Activated CD4-positive, alpha-beta T cell treated with anti-CD3 and anti-CD28 coated beads, Interleukin-2, amount 50 U/mL, for 48 hours (primary cell): ENCODE results near the gene QTRT2.

Source experiments
- DNase-seq, 2 experiments: peaks; one replicate each; pipeline ENCODE4 v3.0.0-alpha.2; 2020

QTRT2 gene

DNA sequence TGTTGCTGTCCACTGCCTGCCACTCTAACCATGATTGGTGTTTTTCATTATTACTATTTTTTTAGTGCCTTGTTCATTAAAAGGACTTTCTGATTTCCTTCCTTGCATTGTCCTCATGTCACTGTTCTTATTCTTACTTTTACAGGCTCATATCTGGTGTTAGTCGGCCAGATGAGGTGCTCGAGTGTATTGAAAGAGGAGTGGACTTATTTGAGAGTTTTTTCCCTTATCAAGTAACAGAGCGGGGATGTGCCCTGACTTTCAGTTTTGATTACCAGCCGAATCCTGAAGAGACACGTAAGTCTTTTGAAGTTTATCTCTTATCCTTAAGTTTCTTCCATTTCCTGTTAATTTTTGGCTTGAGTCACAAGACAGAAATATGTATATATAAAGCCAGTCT is 23.2 kb downstream of the QTRT2 start:
- DNase-seq: no peak

DNA sequence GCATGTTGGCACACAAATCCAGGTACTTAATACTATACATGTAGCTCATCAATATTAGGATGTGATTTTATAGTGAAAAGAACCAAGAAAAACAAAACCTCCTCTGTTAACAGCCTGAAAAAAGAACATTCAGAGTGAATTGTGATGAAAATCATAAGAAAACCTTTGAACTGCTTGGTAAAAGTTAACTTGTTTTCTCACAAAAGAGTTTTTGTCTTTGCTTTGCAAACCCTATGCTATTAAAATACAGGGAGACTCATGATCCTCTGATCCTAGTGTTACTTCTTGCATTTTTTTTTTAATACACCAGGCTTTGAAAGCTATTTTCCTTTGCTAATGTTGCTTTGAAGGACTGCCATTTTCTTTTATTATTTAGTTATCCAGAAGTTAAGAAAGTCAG is 23.7 kb downstream of the QTRT2 start:
- no peak for DNase-seq

DNA sequence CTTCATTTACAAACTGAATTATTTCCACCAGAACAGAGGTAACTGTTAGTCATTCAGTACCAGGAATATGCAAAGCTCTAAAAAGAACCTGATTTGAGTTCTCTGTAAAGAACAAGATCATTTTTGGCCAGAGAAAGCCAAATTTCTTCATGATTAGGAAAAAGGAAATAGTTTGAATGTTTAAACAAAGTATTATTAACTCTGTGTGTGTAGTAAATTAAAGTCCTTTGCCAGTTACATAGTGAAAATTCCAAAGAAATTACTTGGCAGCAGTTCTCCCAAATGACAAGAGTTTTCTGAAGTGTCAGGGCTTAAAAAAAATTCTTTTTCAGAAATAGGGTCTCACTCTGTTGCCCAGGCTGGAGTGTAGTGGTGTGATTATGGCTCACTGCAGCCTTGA is 24.5 kb downstream of the QTRT2 start:
- DNase-seq: no peak

DNA sequence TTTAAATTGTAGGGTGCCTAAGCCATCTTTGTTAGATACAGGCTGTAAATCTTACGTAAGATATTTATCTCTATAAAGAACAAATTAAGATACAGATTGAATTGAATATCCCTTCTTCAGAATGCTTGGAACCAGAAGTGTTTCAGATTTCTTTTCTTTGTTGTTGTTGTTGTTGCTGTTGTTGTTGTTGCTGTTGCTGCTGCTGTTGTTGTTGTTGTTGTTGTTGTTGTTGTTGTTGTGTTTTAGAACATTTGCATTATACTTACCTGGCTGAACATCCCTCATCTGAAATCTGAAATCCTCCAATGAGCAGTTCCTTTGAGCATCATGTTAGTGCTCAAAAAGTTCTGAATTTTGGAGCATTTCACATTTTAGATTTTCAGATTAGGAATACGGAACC is 26.6 kb downstream of the QTRT2 start:
- DNase-seq: no peak

DNA sequence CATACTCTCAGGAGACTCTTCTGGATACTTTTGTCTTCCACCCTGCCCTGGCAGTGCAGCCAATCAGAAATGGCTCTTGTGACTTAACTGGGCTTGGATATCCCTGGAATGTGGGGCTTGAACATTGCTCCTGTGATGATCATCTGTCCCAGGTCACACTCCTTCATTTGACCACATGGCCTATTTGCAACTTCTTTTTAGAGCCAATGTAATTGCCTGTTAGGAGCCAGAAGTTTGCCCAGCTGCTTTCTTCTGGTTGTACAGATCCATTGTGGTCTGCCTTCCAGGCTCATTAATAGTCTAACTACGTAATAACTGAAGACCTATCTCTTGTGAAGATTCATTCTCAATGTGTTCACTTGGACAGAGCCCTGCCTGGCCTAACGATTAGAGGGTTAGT is 29.8 kb downstream of the QTRT2 start:
- no peak for DNase-seq

DNA sequence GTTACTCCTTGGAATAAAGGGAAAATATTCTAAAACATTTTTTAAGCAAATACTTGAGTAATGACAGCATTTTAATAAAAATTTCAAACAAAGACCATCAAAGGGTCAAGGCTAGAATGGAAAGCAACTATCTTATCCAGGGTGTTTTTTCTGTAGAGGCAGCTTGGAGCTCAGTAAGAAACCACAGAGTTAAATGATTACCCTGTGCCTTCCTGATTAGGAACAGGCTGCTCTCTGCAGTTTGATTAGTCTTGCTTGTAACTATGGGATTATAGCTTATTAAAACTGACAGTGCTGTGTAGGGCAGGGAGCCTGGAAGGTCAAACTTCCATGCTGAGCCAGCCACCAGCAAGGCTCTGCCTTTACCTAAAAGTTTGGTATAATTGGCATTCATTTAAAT is 33.1 kb downstream of the QTRT2 start:
- no peak for DNase-seq

DNA sequence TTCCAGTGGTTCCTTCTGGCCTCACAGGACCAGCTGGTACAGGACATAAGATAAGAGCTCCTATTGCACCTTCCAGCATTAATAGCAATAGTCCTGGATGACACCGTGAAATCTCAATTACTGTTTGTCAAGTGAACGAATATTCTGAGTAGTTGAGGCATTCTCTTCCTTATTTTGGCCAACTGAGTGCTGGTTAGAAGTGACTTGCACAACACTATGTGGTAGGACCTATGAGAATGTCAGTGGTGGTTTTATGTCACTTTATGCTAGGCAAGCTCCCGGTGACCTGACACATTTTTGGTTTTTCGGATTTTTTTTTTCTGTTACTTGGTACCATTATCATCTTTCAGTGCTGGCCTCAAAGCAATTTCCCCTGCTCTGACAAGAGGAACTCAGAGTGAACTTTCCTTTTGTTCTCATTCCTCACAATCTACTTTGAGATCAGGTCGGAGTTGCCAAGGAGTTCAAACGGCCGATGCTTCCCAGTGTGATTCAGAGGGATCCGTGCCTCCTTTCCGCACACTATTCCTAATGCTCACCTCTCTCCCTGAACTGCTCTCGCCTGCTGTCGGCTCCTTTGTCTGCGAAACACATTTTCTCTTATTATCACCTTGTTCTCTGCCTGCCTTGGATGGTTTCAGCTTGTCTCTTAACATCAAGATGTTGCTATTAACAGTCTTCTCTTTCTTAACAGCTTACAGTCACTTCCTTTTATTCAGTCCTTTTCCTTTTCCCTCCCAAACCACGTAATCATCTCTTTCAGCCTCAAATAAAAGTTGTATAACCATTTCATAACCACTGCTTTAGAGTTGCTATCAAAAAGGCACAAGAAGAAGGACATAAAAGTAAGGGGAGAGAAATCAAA is 35.8 kb downstream of the QTRT2 start:
- DNase-seq: no peak

DNA sequence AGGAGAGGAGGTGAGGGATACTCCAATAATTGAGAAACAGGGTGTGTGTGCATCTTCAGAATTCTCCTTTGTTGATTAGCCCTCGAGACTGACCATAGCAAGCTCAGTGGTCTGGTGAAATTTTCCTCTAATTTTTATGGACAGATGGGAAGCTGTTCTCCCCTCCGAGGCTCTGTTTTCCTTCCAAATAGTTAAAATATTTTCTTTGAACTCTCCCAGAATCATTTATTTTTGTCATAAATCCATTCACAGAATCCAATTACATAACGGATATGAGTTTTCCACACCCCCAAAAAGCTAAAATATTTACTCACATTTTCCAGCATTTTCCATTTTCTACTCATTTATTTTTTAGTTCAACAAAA is 36.5 kb downstream of the QTRT2 start:
- no peak for DNase-seq

DNA sequence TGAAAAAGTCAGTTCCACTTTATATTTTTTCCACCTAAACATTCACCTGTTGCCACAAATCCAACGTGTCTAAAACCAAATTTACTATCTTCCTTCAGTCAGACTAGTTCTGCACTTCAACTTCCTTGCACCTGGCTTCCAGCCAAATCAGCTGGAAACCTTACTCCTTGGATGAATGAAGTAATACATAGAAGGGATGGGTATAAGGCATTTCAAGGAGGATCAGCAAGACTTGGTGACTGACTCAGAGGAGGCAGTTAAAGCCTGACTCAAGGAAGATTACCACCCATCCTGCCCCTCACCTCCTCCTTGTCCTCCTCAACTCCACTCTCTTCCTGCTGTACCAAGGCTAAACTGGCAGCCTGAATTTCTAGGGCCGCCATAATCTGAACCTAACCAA is 37.1 kb downstream of the QTRT2 start:
- no peak for DNase-seq

DNA sequence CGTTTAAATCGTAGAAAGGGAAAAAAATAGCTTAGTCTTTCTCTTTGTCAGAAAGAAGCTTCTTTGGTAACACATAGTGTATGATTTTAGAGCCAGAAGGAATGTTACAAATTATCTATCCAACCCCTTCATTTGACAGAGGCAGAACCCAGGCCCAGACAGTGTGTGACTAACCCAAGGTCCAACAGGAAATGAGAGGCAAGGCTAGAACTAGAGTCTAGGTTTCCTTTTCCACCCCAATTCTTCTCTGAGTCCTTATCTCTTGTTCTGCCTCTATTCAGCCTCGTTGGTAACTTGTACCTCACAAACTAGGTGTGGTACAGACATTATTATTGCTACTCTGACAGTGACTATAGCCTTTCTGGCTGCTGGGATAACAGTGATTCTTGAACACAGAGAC is 39.3 kb downstream of the QTRT2 start:
- no peak for DNase-seq

DNA sequence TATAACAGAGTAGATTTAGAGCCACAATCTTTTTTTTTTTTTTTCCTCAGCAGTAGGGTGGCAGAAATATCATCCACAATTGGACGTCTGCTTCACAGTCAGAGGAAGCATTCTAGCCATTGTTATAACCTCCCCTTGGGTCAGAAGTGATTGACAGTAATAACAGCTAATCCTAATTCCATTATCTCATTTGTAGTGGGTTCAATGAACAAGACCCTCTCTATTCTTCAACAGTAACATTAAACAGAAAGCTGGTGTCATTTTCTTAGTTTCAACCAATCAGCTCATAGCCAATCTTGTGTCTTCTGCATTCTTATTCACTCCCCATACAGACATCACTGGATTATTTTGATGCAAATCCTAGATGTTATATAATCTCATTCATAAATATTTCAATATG is 44.6 kb downstream of the QTRT2 start:
- DNase-seq: no peak

DNA sequence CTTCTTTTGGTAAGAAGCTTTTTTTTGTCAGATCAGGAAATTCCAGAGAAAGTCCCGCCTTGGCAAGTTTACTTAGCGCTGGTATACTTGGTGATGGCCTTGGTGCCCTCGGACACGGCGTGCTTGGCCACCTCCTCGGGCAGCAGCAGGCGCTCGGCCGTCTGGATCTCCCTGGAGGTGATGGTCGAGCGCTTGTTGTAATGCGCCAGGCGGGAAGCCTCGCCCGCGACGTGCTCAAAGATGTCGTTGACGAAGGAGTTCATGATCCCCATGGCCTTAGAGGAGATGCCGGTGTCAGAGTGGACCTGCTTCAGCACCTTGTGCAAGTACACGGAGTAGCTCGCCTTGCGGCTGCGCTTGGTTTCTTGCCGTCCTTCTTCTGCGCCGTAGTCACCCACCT is 46.6 kb downstream of the QTRT2 start:
- DNase-seq: no peak

DNA sequence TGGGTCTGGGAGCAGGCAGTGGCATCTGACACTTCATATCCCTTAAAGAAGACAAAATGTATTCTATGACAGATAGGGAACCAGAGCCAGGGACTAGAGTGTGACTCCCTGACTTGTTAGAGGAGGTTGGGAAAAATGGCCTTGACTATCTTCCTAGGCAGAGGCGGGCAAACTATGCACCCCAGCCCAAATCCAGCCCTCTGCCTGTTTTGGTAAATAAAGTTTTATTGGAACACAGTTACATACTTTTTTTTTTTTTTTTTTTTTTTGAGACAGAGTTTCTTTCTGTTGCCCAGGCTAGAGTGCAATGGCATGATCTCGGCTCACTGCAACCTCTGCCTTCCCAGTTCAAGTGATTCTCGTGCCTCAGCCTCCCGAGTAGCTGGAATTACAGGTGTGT is 47.3 kb downstream of the QTRT2 start:
- DNase-seq: no peak

DNA sequence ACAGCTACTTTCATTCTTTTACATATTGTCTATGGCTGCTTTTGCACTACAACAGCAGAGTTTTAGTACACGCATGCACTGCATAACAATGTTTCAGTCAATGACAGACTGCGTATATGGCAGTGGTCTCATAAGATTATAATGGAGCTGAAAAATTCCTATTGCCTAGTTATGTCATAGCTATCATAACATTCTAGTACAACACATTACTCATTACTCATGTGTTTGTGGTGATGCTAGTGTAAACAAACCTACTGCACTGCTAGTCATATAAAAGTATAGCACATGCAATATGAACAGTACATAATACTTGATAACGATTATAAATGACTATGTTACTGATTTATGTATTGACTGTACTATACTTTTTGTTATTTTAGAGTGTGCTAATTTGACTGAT is 47.9 kb downstream of the QTRT2 start:
- DNase-seq: no peak

DNA sequence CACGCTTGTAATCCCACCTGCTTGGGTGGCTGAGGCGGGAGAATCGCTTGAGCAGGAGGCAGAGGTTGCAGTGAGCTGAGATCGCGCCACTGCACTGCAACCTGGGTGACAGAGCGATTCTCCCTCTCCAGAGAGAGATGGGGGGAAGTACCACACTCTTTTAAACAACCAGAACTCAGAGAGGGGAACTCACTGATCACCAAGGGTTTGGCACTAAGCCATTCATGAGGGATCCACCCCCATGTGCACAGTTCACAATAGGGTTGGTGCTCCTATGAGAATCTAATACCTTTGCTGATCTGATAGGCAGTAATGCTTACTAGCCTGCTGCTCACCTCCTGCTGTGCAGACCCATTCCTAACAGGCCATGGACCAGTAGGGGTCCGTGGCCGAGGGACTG is 51.6 kb downstream of the QTRT2 start:
- no peak for DNase-seq

DNA sequence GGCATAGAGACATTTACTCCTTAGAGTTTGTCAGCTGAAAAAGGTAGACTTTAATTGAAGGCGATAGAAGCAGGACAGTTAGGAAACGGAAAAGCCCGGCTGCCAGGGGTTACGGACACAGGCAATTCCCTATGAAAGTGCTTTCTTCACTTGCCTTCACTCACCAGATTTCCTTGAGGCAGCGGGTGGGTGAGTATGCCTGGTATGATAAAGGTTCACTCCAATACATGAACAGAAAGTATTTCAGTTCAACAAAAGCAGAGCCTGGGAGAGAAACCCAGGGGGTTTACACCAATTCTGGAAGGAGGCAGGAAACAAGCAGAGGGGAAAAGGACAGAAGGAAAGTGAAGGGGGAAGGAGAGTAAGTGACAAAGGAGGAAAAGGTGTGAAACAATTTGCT is 53.9 kb downstream of the QTRT2 start:
- DNase-seq: no peak

DNA sequence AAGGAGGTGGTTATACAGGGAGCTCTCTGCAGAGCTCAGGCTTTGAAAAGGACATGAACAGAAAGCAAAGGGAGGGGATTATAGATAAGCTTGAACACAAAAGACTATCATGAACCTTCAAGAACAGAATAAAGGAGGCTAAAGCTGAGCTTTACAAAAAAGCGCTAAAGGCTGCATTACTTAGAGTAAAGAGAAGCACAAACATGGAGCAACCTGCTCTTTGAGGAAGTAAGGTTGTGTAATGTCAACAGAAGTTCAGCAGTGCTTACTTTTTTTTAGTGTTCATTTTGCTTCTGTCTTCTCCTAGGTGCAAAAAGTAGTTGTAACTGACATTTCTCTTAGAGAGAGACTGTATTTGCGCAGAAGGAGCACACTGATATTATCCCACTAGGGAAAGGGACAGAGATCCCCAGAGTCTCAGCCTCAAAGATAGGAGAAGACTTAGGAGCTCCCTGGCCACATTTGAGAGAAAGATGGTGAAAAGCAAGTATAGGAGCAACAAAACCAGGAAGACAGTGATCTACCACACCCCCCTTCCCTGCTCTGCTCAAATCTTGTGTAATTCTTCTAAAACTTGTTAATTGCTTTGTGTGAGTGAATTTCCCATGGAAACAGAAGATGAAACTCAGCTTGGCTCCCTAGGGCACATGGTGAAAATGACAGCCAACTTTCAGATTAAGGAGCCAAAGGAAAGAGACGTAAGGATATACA is 54.7 kb downstream of the QTRT2 start:
- no peak for DNase-seq

DNA sequence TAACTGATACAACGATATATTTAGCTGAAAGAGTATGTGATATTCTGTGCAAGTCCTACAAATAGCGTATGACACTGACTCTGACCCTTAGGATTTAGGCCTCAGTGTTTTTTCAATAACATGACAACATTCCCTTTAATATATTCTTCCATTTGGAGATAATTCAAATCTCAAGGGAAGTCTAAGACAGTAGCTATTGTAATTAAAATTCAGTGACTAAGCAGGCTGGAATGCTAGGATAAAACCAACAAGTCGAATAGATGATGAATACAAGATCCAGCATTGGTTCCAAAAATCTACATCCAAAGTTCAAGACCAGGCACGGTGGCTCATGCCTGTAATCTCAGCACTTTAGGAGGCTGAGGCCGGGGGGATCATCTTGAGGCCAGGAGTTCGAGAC is 56.2 kb downstream of the QTRT2 start:
- DNase-seq: no peak

DNA sequence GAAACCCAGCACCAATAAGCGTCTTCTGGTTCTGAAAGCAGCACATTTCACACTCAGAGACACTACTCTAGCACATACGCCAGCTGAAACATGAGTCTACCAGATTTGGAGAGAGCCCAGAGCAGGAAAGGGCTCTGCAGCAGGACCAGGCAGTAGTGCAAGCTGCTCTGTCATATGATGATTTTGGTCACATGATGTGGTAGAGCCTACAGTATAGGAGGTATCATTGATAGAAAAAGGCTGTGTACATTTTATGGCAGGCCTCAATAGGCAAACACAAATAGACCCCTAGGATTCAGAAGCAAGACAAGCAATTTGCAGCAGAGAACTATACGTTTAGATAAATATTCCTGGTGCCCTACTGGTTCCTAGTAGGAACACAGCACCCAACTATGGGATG is 58.2 kb downstream of the QTRT2 start:
- no peak for DNase-seq

DNA sequence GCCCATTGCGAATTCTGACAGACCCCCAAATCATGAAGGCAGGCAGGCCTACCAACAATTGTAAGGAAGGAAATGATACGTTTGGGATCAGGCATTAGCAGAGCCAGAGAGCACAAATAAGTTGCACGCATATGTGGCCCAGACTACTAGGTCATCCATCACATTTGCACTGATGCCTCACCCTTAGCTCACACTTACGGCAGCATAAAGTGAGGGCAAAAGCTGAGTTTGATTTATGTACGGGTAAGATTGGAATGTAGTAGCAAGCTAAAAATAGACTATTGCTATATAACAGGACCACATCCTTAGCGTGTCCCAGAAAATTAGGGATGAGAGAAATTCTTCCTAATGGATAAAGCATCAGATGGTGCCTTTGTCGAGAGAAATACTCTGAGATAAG is 58.6 kb downstream of the QTRT2 start:
- no peak for DNase-seq

DNA sequence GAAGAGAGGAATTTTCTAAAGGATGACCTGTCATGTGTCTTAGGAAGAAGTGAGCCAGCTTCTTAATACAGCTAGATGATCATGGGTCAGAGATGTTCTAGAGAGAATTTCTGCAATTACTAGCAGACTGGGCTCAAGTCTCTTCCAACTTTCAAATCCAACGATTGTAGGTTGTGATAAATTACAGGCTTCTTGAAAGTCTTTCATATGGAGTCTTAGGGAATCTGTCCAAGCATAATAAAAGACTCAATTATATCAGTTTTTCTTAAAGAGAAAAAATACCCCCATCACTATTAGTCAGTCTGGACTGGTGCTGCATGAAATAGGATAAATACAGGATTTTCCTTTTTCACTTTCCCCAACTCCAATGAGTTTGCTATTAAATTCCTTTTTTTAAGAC is 63.2 kb downstream of the QTRT2 start:
- no peak for DNase-seq

DNA sequence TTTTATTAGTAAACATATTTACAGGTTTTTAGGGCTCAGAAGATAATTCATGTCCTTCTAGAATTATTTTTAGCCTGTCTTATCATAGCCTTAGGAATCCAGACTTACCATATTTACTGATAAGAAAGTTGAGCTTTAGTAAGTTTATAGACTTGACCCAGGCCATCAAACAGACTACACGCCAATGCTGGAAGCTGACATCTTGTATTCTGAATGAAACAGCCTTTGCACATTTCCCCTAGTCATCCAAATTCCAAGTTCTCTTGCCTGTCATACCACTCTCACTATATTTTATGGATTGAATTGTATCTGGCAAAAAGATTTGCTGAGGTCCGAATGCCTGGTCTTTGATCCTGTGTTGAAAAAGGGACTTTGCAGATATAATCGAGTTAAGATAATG is 63.7 kb downstream of the QTRT2 start:
- no peak for DNase-seq

DNA sequence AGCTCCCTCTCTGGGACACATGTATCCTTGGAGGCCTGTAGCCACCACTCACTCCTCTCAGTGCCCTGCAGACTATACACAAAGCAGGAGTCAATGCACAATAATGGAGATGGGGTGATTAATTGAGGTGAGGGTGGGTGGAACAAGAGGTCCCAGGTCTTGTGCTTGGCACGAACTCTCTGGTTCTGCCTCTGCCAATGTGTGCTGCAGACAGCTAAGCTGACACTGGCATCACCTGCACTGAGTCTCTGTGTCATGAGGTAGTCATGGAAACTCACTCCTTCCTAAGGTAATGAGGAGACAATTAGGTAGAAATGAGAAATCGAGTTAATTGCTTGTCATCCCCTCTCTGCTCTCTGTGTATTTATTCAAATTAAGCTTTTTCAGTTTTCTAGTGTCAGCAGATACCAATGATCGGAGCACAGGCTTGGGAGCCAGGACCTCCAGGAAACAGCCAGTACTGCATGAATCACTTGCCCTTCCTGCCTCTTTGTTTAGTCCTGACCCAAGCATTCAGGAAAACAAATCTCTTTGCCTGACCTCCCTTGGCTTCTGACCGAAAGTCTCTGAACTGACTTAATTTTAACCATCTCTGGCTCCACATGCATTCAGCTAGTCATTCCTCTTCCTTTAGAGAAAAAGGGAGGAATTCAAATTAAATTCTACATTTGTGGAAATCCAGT is 65.6 kb downstream of the QTRT2 start:
- DNase-seq: no peak

DNA sequence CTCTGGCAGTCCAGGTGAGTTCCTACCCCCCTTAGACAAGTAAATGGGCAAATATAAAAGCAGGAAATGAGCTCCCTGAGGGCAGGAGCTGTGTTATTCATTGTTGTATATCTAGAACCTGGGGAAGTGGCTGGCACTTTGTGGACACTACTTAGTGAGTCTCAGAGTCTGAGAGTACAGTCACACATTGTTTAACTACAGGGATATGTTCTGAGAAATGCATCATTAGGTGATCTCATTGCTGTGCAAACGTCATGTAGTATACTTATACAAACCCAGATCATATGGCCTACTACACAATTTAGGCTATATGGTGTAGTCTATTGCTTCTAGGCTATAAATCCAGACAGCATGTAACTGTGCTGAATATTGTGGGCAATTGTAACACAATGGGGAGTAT is 69.9 kb downstream of the QTRT2 start:
- no peak for DNase-seq
